GM19438 (cell line): ENCODE measurements around the gene CXCL1.
"Not testable (repeated sequence)": the region's sequence is repeated elsewhere in the genome, so short reads cannot be mapped to it uniquely, and the experiment has no call there.

Source experiments
- ATAC-seq: cut with Tn5 transposase; IDR thresholded peaks from one replicate; pipeline ENCODE4 v1.9.1; 2021; ENCODE audit warnings: low read depth; ENCODE audit not compliant: unreplicated experiment

CXCL1 gene

DNA sequence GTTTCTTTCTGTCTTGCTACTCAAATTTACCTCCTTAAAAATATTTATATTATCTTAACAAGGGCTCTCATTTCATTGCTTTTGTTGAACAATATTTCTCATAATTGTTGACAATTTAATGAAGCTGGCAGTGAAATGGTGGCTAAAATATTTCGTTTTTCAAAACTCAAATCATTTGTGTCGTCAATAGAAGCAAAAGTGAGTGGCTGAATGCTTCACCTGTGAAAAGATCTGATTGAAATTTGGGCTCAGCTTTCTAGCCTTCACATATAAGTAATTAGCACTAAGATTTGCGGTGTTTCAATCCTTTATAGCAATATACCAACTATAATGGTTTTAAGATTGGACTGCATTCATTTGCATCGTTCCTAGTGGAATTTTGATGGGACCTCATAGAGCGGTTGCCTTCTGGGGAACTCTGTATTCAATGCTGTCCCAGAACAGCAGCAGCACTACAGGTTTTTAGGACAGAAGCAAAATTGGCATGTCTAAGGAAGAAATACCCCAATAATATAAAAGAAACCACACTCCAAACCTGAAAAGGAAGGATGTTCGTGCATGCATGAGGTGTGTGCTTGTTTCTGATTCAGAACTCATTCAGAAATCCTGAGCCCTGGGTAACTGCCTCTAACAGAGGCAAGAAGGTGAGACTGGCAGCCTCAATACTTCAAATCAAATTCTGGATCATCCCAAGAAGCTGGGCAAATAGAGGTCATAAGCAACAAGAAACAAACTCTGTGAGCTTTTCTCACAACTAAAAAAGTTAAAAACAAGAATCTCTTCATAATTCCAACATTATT is 2.5 kb downstream of the CXCL1 start:
- ATAC-seq = no peak

GRCh38 chr4:73872316-73873108 is 3.3 kb downstream of the CXCL1 start:
- no peak for ATAC-seq

GRCh38 chr4:73874386-73874785 is 5.2 kb downstream of the CXCL1 start:
- ATAC-seq = no peak

- ATAC-seq = no peak
Measured at GRCh38 chr4:73875401-73875800, 6.2 kb downstream of the CXCL1 start.

DNA sequence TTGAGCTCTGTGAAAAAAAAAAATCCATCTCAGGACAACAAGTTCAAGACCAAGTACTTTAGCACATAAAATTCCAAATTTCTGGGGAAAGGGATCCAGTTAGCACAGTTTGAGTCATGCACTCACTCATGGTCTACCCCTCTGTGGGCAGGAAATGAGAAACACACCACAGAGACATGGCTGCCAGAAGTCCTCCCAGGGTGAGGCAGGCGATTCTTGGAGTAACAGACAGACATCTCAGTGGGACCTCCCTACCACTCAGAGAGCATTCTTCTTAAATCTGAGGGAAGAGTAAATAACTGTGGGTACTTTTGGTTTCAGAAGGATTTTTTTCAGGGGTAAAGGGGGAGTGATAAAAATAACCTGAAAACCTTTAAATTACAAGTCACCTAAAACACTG is 14.1 kb downstream of the CXCL1 start:
- no peak for ATAC-seq

GRCh38 chr4:73885574-73886267 is 16.5 kb downstream of the CXCL1 start:
- no peak for ATAC-seq

- ATAC-seq = no peak
Measured at GRCh38 chr4:73891326-73891725, 22.1 kb downstream of the CXCL1 start.

DNA sequence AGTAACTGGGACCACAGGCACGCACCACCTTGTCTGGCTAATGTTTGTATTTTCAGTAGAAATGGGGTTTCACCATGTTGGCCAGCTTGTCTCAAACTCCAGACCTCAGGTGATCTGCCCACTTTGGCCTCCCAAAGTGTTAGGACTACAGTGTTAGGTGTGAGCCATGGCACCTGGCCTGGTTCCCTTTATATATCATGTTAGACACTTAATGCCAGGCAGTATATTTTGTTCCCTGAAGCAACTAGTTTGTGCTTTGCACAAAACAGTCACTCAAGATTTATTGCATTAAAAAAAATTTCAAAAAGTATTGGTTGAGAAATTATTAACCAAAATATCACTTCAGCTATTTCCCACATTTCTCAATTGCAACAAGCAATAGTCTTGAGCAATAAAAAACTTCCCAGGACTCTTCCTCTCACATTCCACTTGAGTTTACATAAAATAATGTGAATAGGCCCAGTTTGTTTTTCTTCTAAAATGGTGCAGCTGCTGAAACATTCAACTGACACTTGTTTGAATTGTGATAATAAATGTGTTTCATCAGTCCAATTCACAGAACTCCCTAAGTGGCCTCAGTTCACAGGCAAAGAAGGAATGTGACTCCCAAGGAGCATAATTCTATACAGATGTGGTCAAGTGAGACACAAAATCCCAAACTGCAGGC is 22.7 kb downstream of the CXCL1 start:
- ATAC-seq = no peak

- ATAC-seq = no peak
Measured at GRCh38 chr4:73892966-73893365, 23.8 kb downstream of the CXCL1 start.

DNA sequence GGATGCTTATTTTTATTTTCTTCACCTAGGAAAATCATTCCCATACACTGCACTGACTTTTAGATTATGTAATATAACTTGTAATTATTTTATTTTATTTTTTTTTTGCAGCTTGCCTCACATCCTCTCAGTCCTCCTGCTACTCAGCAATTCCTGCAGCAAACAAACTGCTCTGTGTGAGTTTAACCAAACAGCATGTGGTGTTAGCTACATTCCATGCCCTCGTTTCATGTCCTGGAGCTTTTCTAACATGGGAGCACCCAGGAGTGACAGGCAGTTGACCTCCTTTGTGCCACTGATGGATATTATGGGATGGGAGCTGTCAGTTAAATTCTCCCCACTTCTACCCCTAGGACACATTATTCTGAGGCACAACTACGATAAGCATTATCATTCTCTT is 24.8 kb downstream of the CXCL1 start:
- ATAC-seq = no peak

GRCh38 chr4:73895201-73896175 is 26.3 kb downstream of the CXCL1 start:
- no peak for ATAC-seq

DNA sequence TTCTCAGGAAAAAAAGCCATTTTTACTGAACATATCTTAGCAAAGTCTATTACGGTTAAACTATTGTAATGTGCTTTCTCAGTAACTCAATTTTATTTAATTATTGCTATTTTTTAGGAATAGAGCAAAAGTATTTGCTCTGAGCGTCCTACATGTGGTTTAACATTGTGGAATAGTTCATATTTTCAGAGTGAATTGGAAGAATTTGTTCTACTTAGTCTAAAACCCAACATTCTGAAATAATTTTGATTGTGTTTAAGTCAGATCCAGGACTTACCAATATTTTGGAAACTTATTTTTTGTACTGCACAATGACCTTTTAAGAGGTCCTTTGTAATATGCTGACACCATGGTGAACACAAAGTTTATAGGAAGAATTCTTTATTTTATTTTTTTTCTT is 27.2 kb downstream of the CXCL1 start:
- no peak for ATAC-seq

GRCh38 chr4:73897380-73898136 is 28.4 kb downstream of the CXCL1 start:
- no peak for ATAC-seq

GRCh38 chr4:73899338-73899737 is 30.1 kb downstream of the CXCL1 start:
- not testable (repeated sequence) for ATAC-seq

DNA sequence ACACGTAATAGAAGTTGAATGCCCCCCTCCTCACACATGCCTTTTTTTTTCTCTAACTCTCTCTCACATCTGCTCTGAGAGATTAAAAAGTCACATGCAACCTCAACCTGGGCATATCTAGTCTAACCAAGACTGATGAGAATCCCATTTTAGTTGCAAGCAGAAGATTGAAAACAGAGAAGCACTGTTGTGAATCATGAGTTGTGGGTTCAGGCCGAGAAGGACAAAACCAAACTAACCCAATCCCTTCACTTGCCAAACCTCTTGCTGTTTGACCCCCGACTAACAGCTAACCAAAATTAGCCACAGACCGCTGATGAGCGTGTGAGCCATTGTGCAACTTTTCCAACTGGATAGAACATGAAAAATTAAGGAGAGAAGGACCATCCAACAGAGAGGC is 31.8 kb downstream of the CXCL1 start:
- no peak for ATAC-seq

DNA sequence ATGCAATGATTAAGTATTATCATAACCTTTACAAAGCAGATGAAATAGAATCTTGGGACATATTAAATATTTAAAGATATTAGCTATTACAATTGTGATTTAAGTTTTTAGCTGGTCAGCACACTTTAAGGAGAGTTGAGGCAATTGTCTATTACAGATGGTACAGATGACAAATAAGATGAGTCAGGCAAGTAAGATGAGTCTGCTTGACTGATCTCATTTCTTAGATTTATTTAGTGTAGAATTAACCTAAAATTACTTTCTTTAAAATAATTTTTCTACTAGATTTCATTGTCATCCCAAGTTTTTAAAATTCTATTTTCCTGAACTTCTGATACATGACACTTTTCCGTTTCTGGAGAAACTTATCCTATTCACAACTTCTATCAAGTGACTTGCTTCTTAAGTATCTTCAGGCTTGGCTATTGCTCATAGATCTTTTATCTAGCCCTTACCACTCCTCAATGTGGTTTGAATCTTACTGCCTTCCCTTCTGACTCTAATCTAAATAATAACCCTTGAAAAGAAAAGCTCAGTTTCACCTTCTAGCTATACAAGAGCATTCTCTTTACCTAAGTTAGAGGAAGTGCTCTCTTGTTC is 32.9 kb downstream of the CXCL1 start:
- no peak for ATAC-seq

DNA sequence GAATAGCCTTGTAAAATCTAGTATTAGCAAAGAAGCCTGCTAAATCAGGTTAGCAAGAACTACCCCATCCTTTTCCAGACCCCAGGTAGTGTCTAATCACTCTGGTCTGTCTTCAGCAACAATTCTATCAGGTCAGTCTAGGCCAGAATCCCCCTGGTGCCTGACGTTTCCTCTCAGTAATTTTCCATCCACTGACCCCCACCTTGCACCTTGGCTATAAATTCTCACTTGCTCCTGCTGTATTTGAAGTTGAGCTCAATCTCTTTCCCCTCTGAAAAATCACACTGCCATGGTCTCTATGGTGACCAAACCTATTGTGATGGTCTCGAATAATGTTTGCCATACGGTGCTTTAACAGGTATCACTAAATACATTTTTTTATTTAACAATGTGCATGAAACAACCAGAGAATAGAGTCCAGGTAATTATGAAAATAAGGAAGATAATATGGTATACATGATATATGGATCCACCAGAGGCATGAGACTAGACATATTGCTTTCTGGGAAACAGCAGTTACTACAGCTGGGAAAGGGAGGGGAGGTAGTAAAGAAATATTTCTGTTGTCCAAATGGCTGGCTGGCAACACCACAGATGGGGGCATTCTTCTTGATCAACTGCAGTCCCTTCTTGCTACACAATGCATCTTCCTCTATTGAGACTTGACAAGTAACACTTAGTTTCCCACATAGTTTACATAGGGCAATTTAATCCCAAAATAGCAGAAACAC is 33.8 kb downstream of the CXCL1 start:
- ATAC-seq = no peak

- ATAC-seq = no peak
Measured at GRCh38 chr4:73904491-73904890, 35.3 kb downstream of the CXCL1 start.
